WTC11 (cell line): Measurements from ENCODE around the gene ADAMTS8. TPM values are rescaled to one million over a fixed set of nuclear protein-coding genes. Genes with fewer than 3 reads are reported as not detected.

Experiments used
- ATAC-seq: fragments of 200-7000 bp; cut with Tn5 transposase; 2 replicates; pipeline ENCODE4 v1.10.0; 2021; ENCODE audit warnings: mild to moderate bottlenecking, moderate library complexity
- CTCF ChIA-PET: fragments of 300-600 bp; sonication (Branson Sonifier 250); formaldehyde crosslinking; loops from one replicate; lab custom pipeline; 2021; ENCODE audit warnings: antibody characterized with exemption; lab: Charles Lee
- POLR2A ChIA-PET: fragments of 350-600 bp; sonication (Branson Sonifier 250); formaldehyde crosslinking; loops from one replicate; lab custom pipeline; 2021; ENCODE audit warnings: antibody characterized with exemption; lab: Charles Lee
- DNase-seq: peaks from one replicate; pipeline ENCODE4 v3.0.0; 2021; ENCODE audit warnings: low spot score
- H3K27ac Mint-ChIP-seq: 2 replicates; pipeline ENCODE4 v1.8.0; 2021; ENCODE audit warnings: mixed read lengths
- H3K27me3 Mint-ChIP-seq: 2 replicates; pipeline ENCODE4 v1.8.0; 2021; ENCODE audit warnings: low read depth, mild to moderate bottlenecking, moderate library complexity, mixed read lengths
- H3K36me3 Mint-ChIP-seq: 2 replicates; pipeline ENCODE4 v1.8.0; 2021; ENCODE audit warnings: mixed read lengths
- H3K4me1 Mint-ChIP-seq: 2 replicates; pipeline ENCODE4 v1.8.0; 2022; ENCODE audit warnings: mixed read lengths
- H3K4me3 Mint-ChIP-seq: 2 replicates; pipeline ENCODE4 v1.8.0; 2021; ENCODE audit warnings: mild to moderate bottlenecking, moderate library complexity, mixed read lengths
- H3K9me3 Mint-ChIP-seq: 2 replicates; pipeline ENCODE4 v1.8.0; 2021; ENCODE audit warnings: mixed read lengths
- CBFB ChIP-seq: sonication (generic); formaldehyde crosslinking; IDR thresholded peaks from 2 replicates; pipeline ENCODE4 v1.8.1; 2022; ENCODE audit warnings: mild to moderate bottlenecking, low read depth, missing genetic modification reagents
- CREB1 ChIP-seq: sonication (generic); formaldehyde crosslinking; IDR thresholded peaks from 2 replicates; pipeline ENCODE4 v1.8.0; 2023; ENCODE audit warnings: mild to moderate bottlenecking, missing genetic modification reagents
- CREM ChIP-seq: sonication (generic); formaldehyde crosslinking; IDR thresholded peaks from 2 replicates; pipeline ENCODE4 v1.8.1; 2022; ENCODE audit warnings: mild to moderate bottlenecking, missing genetic modification reagents, moderate library complexity
- EMX1 ChIP-seq: fragments of 250-450 bp; sonication (Bioruptor Pico); IDR thresholded peaks from 2 replicates; pipeline ENCODE4 v1.8.0; 2021; ENCODE audit warnings: mild to moderate bottlenecking
- ERG ChIP-seq: fragments of 250-450 bp; sonication (Bioruptor Pico); IDR thresholded peaks from 2 replicates; pipeline ENCODE4 v1.8.0; 2021; ENCODE audit warnings: mild to moderate bottlenecking
- ETV6 ChIP-seq: sonication (generic); formaldehyde crosslinking; IDR thresholded peaks from 2 replicates; pipeline ENCODE4 v1.8.1; 2022; ENCODE audit warnings: mild to moderate bottlenecking, missing genetic modification reagents
- GTF2I ChIP-seq: fragments of 250-450 bp; sonication (Bioruptor Pico); conservative IDR thresholded peaks from 2 replicates; pipeline ENCODE4 v1.4.0; 2021; ENCODE audit warnings: mild to moderate bottlenecking
- KAT7 ChIP-seq: sonication (generic); formaldehyde crosslinking; IDR thresholded peaks from 2 replicates; pipeline ENCODE4 v1.8.1; 2023; ENCODE audit warnings: missing genetic modification reagents, mild to moderate bottlenecking, borderline replicate concordance
- NFE2L1 ChIP-seq: sonication (generic); formaldehyde crosslinking; IDR thresholded peaks from 2 replicates; pipeline ENCODE4 v1.8.1; 2023; ENCODE audit warnings: missing genetic modification reagents
- NR3C1 ChIP-seq: sonication (generic); formaldehyde crosslinking; conservative IDR thresholded peaks from 2 replicates; pipeline ENCODE4 v1.8.1; 2023; ENCODE audit warnings: low read depth, mild to moderate bottlenecking, missing genetic modification reagents
- ZNF121 ChIP-seq: sonication (generic); formaldehyde crosslinking; IDR thresholded peaks from 2 replicates; pipeline ENCODE4 v1.8.0; 2023; ENCODE audit warnings: missing genetic modification reagents
- ZNF317 ChIP-seq: sonication (generic); formaldehyde crosslinking; IDR thresholded peaks from 2 replicates; pipeline ENCODE4 v1.8.1; 2023; ENCODE audit warnings: low read depth, mild to moderate bottlenecking, moderate library complexity, missing genetic modification reagents, borderline replicate concordance
- ZNF512 ChIP-seq: sonication (generic); formaldehyde crosslinking; IDR thresholded peaks from 2 replicates; pipeline ENCODE4 v1.8.1; 2022; ENCODE audit warnings: missing genetic modification reagents, borderline replicate concordance
- ZNF671 ChIP-seq: fragments of 250-450 bp; sonication (Bioruptor Pico); IDR thresholded peaks from 2 replicates; pipeline ENCODE4 v1.8.0; 2021; ENCODE audit warnings: mild to moderate bottlenecking
- total RNA-seq: library from RNA; stranded (reverse); gene quantifications from 3 replicates; pipeline ENCODE4 v1.2.3, GENCODE V29; 2021
- TF ChIP-seq, protein P1 (sequence below): sonication (generic); formaldehyde crosslinking; IDR thresholded peaks from 2 replicates; pipeline ENCODE4 v1.8.0; 2023; ENCODE audit warnings: missing genetic modification reagents, mild to moderate bottlenecking, borderline replicate concordance
- TF ChIP-seq, protein P2 (sequence below): sonication (generic); formaldehyde crosslinking; IDR thresholded peaks from 2 replicates; pipeline ENCODE4 v1.8.1; 2022; ENCODE audit warnings: mild to moderate bottlenecking, moderate library complexity, missing genetic modification reagents
- TF ChIP-seq, protein P3 (sequence below): sonication (generic); formaldehyde crosslinking; IDR thresholded peaks from 2 replicates; pipeline ENCODE4 v1.8.0; 2022; ENCODE audit warnings: missing genetic modification reagents
- TF ChIP-seq, protein P4 (sequence below): fragments of 250-450 bp; sonication (Bioruptor Pico); IDR thresholded peaks from 2 replicates; pipeline ENCODE4 v1.9.0; 2021; ENCODE audit warnings: mild to moderate bottlenecking
- TF ChIP-seq, protein P5 (sequence below): fragments of 250-450 bp; sonication (Bioruptor Pico); IDR thresholded peaks from 2 replicates; pipeline ENCODE4 v1.9.0; 2021; ENCODE audit warnings: moderate library complexity, mild to moderate bottlenecking, inconsistent platforms, borderline replicate concordance

ADAMTS8 gene
- total RNA-seq, 1 experiment from 2014 or later: 9.9 TPM

DNA sequence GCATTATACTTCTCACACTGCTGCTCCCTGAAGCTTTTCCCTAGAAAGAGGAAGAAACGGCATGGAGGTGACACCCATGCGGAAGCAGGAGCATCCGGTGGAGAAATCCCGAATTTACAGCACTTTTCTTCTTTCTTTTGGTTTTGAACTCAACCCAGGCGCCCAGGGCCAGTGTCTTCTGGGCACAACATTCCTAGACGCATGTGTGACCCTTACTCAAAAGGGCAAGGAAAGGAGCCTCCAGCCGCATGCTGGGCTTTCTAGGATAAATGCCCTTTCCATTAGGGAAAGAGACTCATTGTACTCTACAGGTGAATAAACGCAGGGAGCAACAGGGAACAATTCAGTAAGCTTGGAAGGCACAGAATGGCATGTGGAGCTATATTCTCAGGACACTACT is 19.5 kb downstream of the ADAMTS8 start:
- H3K9me3 Mint-ChIP-seq: no peaks in the 10 kb centered on the region
- no peak overlapping the region for H3K4me3 Mint-ChIP-seq
- TF ChIP-seq, protein P1, sequence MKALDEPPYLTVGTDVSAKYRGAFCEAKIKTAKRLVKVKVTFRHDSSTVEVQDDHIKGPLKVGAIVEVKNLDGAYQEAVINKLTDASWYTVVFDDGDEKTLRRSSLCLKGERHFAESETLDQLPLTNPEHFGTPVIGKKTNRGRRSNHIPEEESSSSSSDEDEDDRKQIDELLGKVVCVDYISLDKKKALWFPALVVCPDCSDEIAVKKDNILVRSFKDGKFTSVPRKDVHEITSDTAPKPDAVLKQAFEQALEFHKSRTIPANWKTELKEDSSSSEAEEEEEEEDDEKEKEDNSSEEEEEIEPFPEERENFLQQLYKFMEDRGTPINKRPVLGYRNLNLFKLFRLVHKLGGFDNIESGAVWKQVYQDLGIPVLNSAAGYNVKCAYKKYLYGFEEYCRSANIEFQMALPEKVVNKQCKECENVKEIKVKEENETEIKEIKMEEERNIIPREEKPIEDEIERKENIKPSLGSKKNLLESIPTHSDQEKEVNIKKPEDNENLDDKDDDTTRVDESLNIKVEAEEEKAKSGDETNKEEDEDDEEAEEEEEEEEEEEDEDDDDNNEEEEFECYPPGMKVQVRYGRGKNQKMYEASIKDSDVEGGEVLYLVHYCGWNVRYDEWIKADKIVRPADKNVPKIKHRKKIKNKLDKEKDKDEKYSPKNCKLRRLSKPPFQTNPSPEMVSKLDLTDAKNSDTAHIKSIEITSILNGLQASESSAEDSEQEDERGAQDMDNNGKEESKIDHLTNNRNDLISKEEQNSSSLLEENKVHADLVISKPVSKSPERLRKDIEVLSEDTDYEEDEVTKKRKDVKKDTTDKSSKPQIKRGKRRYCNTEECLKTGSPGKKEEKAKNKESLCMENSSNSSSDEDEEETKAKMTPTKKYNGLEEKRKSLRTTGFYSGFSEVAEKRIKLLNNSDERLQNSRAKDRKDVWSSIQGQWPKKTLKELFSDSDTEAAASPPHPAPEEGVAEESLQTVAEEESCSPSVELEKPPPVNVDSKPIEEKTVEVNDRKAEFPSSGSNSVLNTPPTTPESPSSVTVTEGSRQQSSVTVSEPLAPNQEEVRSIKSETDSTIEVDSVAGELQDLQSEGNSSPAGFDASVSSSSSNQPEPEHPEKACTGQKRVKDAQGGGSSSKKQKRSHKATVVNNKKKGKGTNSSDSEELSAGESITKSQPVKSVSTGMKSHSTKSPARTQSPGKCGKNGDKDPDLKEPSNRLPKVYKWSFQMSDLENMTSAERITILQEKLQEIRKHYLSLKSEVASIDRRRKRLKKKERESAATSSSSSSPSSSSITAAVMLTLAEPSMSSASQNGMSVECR (CRISPR knock-in tag): no peak
- TF ChIP-seq, protein P2, sequence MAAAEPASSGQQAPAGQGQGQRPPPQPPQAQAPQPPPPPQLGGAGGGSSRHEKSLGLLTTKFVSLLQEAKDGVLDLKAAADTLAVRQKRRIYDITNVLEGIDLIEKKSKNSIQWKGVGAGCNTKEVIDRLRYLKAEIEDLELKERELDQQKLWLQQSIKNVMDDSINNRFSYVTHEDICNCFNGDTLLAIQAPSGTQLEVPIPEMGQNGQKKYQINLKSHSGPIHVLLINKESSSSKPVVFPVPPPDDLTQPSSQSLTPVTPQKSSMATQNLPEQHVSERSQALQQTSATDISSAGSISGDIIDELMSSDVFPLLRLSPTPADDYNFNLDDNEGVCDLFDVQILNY (CRISPR knock-in tag): no peak
- TF ChIP-seq CREM (no peak), CBFB (no peak), CREB1 (CRISPR knock-in tag) (no peak)
- TF ChIP-seq, protein P3, sequence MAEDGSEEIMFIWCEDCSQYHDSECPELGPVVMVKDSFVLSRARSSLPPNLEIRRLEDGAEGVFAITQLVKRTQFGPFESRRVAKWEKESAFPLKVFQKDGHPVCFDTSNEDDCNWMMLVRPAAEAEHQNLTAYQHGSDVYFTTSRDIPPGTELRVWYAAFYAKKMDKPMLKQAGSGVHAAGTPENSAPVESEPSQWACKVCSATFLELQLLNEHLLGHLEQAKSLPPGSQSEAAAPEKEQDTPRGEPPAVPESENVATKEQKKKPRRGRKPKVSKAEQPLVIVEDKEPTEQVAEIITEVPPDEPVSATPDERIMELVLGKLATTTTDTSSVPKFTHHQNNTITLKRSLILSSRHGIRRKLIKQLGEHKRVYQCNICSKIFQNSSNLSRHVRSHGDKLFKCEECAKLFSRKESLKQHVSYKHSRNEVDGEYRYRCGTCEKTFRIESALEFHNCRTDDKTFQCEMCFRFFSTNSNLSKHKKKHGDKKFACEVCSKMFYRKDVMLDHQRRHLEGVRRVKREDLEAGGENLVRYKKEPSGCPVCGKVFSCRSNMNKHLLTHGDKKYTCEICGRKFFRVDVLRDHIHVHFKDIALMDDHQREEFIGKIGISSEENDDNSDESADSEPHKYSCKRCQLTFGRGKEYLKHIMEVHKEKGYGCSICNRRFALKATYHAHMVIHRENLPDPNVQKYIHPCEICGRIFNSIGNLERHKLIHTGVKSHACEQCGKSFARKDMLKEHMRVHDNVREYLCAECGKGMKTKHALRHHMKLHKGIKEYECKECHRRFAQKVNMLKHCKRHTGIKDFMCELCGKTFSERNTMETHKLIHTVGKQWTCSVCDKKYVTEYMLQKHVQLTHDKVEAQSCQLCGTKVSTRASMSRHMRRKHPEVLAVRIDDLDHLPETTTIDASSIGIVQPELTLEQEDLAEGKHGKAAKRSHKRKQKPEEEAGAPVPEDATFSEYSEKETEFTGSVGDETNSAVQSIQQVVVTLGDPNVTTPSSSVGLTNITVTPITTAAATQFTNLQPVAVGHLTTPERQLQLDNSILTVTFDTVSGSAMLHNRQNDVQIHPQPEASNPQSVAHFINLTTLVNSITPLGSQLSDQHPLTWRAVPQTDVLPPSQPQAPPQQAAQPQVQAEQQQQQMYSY (CRISPR knock-in tag): no peak
- DNase-seq (no peak), ATAC-seq (no peak)
- POLR2A ChIA-PET: interaction anchor here (0.6 kb wide), 1 partner anchor 11 kb away, joined by 3 read pairs; no protein-coding TSS in a partner anchor
- H3K4me1 Mint-ChIP-seq: peaks cover 53% of the 10 kb centered on the region
- CTCF ChIA-PET: interaction anchor here (0.8 to 1.4 kb wide), 2 partner anchors 18 to 196 kb away, joined by 3 read pairs; no protein-coding TSS in a partner anchor
- H3K27me3 Mint-ChIP-seq: peaks cover 4% of the 10 kb centered on the region
- H3K27ac Mint-ChIP-seq: no peak overlapping the region
- H3K36me3 Mint-ChIP-seq: peaks cover 11% of the 10 kb centered on the region

- DNase-seq: no peak
- TF ChIP-seq ZNF671 (no peak), ZNF317 (CRISPR knock-in tag) (no peak), NFE2L1 (no peak), GTF2I (CRISPR knock-in tag) (no peak), NR3C1 (CRISPR knock-in tag) (no peak), KAT7 (CRISPR knock-in tag) (no peak), ERG (CRISPR knock-in tag) (no peak), CREM (no peak), ETV6 (CRISPR knock-in tag) (no peak), ZNF512 (CRISPR knock-in tag) (no peak), CREB1 (CRISPR knock-in tag) (no peak), EMX1 (CRISPR knock-in tag) (no peak), ZNF121 (CRISPR knock-in tag) (no peak)
- TF ChIP-seq, protein P4, sequence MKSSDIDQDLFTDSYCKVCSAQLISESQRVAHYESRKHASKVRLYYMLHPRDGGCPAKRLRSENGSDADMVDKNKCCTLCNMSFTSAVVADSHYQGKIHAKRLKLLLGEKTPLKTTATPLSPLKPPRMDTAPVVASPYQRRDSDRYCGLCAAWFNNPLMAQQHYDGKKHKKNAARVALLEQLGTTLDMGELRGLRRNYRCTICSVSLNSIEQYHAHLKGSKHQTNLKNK (CRISPR knock-in tag): no peak
- TF ChIP-seq, protein P2 (CRISPR knock-in tag): no peak
- TF ChIP-seq, protein P5, sequence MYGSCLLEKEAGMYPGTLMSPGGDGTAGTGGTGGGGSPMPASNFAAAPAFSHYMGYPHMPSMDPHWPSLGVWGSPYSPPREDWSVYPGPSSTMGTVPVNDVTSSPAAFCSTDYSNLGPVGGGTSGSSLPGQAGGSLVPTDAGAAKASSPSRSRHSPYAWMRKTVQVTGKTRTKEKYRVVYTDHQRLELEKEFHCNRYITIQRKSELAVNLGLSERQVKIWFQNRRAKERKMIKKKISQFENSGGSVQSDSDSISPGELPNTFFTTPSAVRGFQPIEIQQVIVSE (CRISPR knock-in tag): no peak
Measured at GRCh38 chr11:130408401-130408890, 20.0 kb downstream of the ADAMTS8 start.

More at GRCh38 chr11:130408401-130408890, 20.0 kb downstream of the ADAMTS8 start:
- H3K27ac Mint-ChIP-seq: no peak overlapping the region
- H3K9me3 Mint-ChIP-seq: no peaks in the 10 kb centered on the region
- peaks cover 53% of the 10 kb centered on the region for H3K4me1 Mint-ChIP-seq
- ATAC-seq: no peak
- POLR2A ChIA-PET: no interaction called here
- H3K27me3 Mint-ChIP-seq: peaks cover 4% of the 10 kb centered on the region
- peaks cover 11% of the 10 kb centered on the region for H3K36me3 Mint-ChIP-seq
- no peak overlapping the region for H3K4me3 Mint-ChIP-seq
- CTCF ChIA-PET: interaction anchor here (0.8 to 2.7 kb wide), 3 partner anchors 19 to 196 kb away, joined by 3 to 9 read pairs (median 3); no protein-coding TSS in a partner anchor
